Sigmoid colon (tissue), 7 donors: Measurements from ENCODE around the gene BTBD9. TPM values are rescaled to one million over a fixed set of nuclear protein-coding genes. Genes with fewer than 3 reads are reported as not detected.

Experiments
- DNase-seq: peaks from one replicate; pipeline ENCODE4 v3.0.0-alpha.2; 2019
- H3K27ac ChIP-seq, 4 donors: fragments of 200-600 bp; sonication (generic); one replicate each; pipeline ENCODE4 v1.5.1; 2016 to 2019; ENCODE audit warnings: mild to moderate bottlenecking in 1 of 4
- H3K27me3 ChIP-seq, 3 donors: fragments of 200-600 bp; sonication (generic); one replicate each; pipeline ENCODE4 v1.5.1; 2019; ENCODE audit warnings: mild to moderate bottlenecking in 1 of 3
- H3K36me3 ChIP-seq, 4 donors: fragments of 200-600 bp; sonication (generic); one replicate each; pipeline ENCODE4 v1.5.1; 2016 to 2019
- H3K4me1 ChIP-seq, 4 donors: fragments of 200-600 bp; sonication (generic); one replicate each; pipeline ENCODE4 v1.5.1; 2017 to 2019
- H3K4me3 ChIP-seq, 4 donors: fragments of 200-600 bp; sonication (generic); one replicate each; pipeline ENCODE4 v1.5.1; 2017 to 2019; ENCODE audit warnings: mild to moderate bottlenecking in 2 of 4, moderate library complexity in 1 of 4
- H3K9me3 ChIP-seq, 4 donors: fragments of 200-600 bp in 3 of 4; sonication (generic) in 3 of 4; one replicate each; pipeline versions ENCODE4 v1.5.1 to v1.6.1; 2013 to 2019
- EP300 ChIP-seq, 4 donors: sonication (generic); formaldehyde crosslinking; IDR thresholded peaks; one replicate each; pipeline ENCODE4 v1.6.1; 2017; ENCODE audit warnings: antibody characterized with exemption in 4 of 4
- POLR2A ChIP-seq, 2 donors: fragments of 450-650 bp; IDR thresholded peaks; one replicate each; pipeline ENCODE4 v1.6.1; 2016; ENCODE audit warnings: antibody characterized with exemption in 2 of 2, mild to moderate bottlenecking in 2 of 2, moderate library complexity in 2 of 2
- POLR2AphosphoS5 ChIP-seq, 4 donors: sonication (generic); formaldehyde crosslinking; IDR thresholded peaks; one replicate each; pipeline ENCODE4 v1.6.1; 2017; ENCODE audit warnings: antibody characterized with exemption in 4 of 4
- WGBS, 2 donors: extraction: QIAGEN DNeasy Blood & Tissue Kit; methylation state at CpG; one replicate each; pipeline ENCODE4 v1.1.7; 2013; 5-methylcytosine and 5-hydroxymethylcytosine counted together
- intact Hi-C: fragments of 100-400 bp; cut with DNase I; formaldehyde crosslinking; loops from one replicate; pipeline ENCODE4 v1.15.1; 2023
- polyA plus RNA-seq, 3 donors: library from polyadenylated mRNA; stranded (reverse); fragments of 200-250 nt; gene quantifications; one replicate each; pipeline ENCODE4 v1.2.3, GENCODE V29; 2013
- total RNA-seq, 4 donors: library from RNA; depleted of rRNA; stranded (reverse); fragments of >200 nt; gene quantifications; one replicate each; pipeline ENCODE4 v1.1.0, GENCODE V29; 2016
- TF ChIP-seq, protein P1 (sequence below), 4 experiments: fragments of 450-650 bp in 3 of 4; fragments of 200-600 bp in 1 of 4; IDR thresholded peaks; one replicate each; pipeline ENCODE4 v1.5.1; 2016 to 2019; ENCODE audit warnings: antibody characterized with exemption in 4 of 4, mild to moderate bottlenecking in 3 of 4, moderate library complexity in 2 of 4
- donor health status: healthy with polysubstance abuse.
- donor health status: Bipolar disorder and iron deficiency.
- donor health status: healthy.

BTBD9 gene
- total and polyA plus RNA-seq, 7 donors, result 3.6 to 20.8 (median 10.5) TPM

DNA sequence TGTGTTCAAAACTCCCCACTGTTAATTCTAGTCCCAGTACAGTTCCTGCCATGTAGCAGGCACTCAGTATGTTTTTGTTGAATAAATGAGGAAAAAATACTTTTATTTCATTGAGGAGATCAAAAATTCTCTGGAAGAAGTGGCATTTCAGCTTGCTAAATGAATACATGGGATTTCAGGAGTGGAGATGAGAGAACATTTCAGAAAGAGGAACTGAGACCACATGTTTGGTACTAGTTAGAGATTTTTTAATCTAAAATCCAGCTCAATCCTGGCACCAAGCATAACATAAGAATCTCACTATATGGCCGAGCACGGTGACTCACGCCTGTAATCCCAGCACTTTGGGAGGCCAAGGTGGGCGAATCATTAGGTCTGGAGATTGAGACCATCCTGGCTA lies 75.4 kb downstream of the BTBD9 start:
- H3K4me3 ChIP-seq, result no peak overlapping the region
- peaks cover 0 to 12% (median 5%) of the 10 kb centered on the region in 4 donors for H3K4me1 ChIP-seq
- WGBS, 2 donors, result 85 to 90% methylated on average over 4 of the region's 4 CpGs
- no peaks in the 10 kb centered on the region for H3K9me3 ChIP-seq
- H3K27me3 ChIP-seq, result no peaks in the 10 kb centered on the region
- TF ChIP-seq, protein P1, sequence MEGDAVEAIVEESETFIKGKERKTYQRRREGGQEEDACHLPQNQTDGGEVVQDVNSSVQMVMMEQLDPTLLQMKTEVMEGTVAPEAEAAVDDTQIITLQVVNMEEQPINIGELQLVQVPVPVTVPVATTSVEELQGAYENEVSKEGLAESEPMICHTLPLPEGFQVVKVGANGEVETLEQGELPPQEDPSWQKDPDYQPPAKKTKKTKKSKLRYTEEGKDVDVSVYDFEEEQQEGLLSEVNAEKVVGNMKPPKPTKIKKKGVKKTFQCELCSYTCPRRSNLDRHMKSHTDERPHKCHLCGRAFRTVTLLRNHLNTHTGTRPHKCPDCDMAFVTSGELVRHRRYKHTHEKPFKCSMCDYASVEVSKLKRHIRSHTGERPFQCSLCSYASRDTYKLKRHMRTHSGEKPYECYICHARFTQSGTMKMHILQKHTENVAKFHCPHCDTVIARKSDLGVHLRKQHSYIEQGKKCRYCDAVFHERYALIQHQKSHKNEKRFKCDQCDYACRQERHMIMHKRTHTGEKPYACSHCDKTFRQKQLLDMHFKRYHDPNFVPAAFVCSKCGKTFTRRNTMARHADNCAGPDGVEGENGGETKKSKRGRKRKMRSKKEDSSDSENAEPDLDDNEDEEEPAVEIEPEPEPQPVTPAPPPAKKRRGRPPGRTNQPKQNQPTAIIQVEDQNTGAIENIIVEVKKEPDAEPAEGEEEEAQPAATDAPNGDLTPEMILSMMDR (IDR thresholded peaks at IDR 0.05), result no peak
- TF ChIP-seq EP300 (IDR thresholded peaks at IDR 0.05) (no peak), POLR2AphosphoS5 (IDR thresholded peaks at IDR 0.05) (no peak), POLR2A (IDR thresholded peaks at IDR 0.05) (no peak)
- intact Hi-C loops, result no loop called here
- DNase-seq, result no peak
- no peaks in the 10 kb centered on the region for H3K36me3 ChIP-seq
- H3K27ac ChIP-seq, result no peak overlapping the region

DNA sequence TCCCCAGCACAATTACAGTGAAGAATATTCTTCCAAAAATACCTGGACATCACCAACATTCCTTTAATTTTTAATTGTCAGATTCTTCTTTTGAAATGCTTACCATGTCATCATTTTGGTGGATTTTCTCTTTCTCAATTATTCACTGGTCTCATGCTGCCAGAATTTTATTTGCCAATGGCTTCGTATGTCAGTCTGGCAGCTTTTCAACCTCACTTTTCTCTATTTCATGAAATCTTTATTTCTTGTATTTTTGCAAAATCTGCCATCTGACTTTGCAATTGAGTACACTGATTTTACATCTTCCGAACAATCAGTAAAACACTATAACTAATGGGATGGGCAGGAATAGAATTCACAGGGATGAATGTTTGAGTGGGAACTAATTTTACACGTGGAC lies 84.1 kb downstream of the BTBD9 start:
- H3K9me3 ChIP-seq, result no peaks in the 10 kb centered on the region
- H3K4me3 ChIP-seq, result no peak overlapping the region
- no peaks in the 10 kb centered on the region for H3K27me3 ChIP-seq
- peaks cover 0 to 18% (median 14%) of the 10 kb centered on the region in 4 donors for H3K4me1 ChIP-seq
- TF ChIP-seq POLR2AphosphoS5 (IDR thresholded peaks at IDR 0.05) (no peak), EP300 (IDR thresholded peaks at IDR 0.05) (no peak), POLR2A (IDR thresholded peaks at IDR 0.05) (no peak)
- TF ChIP-seq, protein P1 (IDR thresholded peaks at IDR 0.05), result no peak
- DNase-seq, result no peak
- intact Hi-C loops, result no loop called here
- WGBS, 2 donors, result 79 to 85% methylated on average over 3 of the region's 3 CpGs
- no peaks in the 10 kb centered on the region for H3K36me3 ChIP-seq
- peak overlapping the region in 2 of 4 donors; percentile 43 to 53 for H3K27ac ChIP-seq

DNA sequence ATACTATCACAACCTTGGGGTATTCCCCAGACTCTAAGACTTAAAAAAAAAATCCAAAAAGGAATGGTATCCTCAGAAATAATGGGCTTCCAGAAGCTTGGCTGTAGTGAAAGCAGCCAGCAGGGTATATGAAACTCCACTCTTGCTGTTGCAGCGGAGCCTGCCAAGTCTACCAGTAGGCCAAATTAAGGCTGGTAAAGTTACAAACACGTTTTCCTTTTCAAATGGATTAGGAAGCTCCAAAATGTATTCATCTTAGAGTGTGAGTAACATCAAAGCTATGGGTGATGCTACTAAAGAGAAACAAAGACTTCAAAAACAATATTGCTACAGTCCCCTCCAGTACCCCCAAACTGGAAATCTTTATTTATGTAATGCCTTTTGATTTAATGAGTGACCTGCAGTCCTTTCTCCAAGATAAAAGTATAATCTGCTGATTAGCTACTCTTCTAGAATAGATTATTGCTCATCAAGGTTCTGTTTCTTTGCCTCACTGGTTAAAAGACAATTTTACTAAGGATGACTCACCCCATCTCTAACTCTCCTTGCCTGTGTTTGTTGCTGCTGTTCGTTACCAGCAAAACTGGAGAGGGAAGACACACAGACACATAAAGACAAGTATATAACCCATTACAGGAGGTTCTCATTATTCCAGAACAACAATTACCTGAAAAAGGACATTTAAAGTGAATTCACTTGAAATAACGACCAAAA lies 84.9 kb downstream of the BTBD9 start:
- TF ChIP-seq, protein P1 (IDR thresholded peaks at IDR 0.05), result no peak
- TF ChIP-seq EP300 (IDR thresholded peaks at IDR 0.05) (no peak), POLR2AphosphoS5 (IDR thresholded peaks at IDR 0.05) (no peak), POLR2A (IDR thresholded peaks at IDR 0.05) (no peak)
- intact Hi-C loops, result no loop called here
- H3K27ac ChIP-seq, result peak overlapping the region in 3 of 4 donors; percentile 5 to 53 (median 43)

DNA sequence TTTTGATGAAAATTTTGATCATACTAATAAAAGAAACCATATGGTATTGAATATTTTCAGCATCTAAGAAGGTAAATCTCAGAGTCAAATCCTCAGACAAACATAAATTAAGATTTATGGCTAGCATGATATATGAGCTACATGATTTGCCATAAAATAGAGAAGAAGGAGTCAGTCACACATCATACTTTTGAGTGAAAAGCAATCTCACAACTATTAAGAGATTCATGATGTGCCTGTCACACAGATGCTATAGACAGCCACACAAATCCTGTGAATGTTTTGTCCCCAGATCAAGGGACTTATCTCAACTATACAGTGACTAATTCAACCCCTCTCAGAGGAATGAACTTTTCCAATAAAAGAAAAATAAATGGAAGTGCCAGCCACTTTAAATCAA lies 85.7 kb downstream of the BTBD9 start:
- no peak for TF ChIP-seq POLR2AphosphoS5 (IDR thresholded peaks at IDR 0.05)
- no peak for TF ChIP-seq EP300 (IDR thresholded peaks at IDR 0.05)
- TF ChIP-seq, protein P1 (IDR thresholded peaks at IDR 0.05), result no peak
- no peak for TF ChIP-seq POLR2A (IDR thresholded peaks at IDR 0.05)
- no peaks in the 10 kb centered on the region for H3K9me3 ChIP-seq
- no peak overlapping the region for H3K4me3 ChIP-seq
- no peak for DNase-seq
- no peaks in the 10 kb centered on the region for H3K27me3 ChIP-seq
- H3K4me1 ChIP-seq, result peaks cover 0 to 18% (median 14%) of the 10 kb centered on the region in 4 donors
- intact Hi-C loops, result no loop called here
- peak overlapping the region in 1 of 4 donors; percentile 53 for H3K27ac ChIP-seq
- no peaks in the 10 kb centered on the region for H3K36me3 ChIP-seq

More for the DNA sequence above, 84.9 kb downstream of the BTBD9 start:
- no peak for DNase-seq
- H3K36me3 ChIP-seq, result no peaks in the 10 kb centered on the region
- H3K4me1 ChIP-seq, result peaks cover 0 to 18% (median 14%) of the 10 kb centered on the region in 4 donors
- H3K4me3 ChIP-seq, result no peak overlapping the region
- no peaks in the 10 kb centered on the region for H3K27me3 ChIP-seq
- H3K9me3 ChIP-seq, result no peaks in the 10 kb centered on the region
- WGBS, 2 donors, result 79 to 86% methylated on average over 4 of the region's 4 CpGs
